Mucosa of rectum (tissue), 2 donors: ENCODE measurements around the gene EPHB1.

Source experiments
- H3K27ac ChIP-seq, 2 donors: one replicate each; pipeline ENCODE4 v1.7.0; 2013; ENCODE audit warnings: inconsistent platforms in 2 of 2, low read depth in 2 of 2, low read length in 2 of 2
- H3K27me3 ChIP-seq, 2 donors: one replicate each; pipeline ENCODE4 v1.7.0; 2013; ENCODE audit warnings: low read length in 2 of 2; ENCODE audit not compliant: control insufficient read depth in 2 of 2, insufficient read depth in 2 of 2
- H3K36me3 ChIP-seq, 2 donors: one replicate each; pipeline ENCODE4 v1.7.0; 2013; ENCODE audit warnings: low read length in 2 of 2; ENCODE audit not compliant: control insufficient read depth in 2 of 2, insufficient read depth in 2 of 2
- H3K4me1 ChIP-seq, 2 donors: one replicate each; pipeline ENCODE4 v1.7.0; 2013; ENCODE audit warnings: low read length in 2 of 2, mild to moderate bottlenecking in 1 of 2; ENCODE audit not compliant: control insufficient read depth in 2 of 2, insufficient read depth in 2 of 2
- H3K4me3 ChIP-seq, 2 donors: one replicate each; pipeline ENCODE4 v1.7.0; 2013; ENCODE audit warnings: low read length in 2 of 2
- H3K9ac ChIP-seq, 2 donors: one replicate each; pipeline ENCODE4 v1.7.0; 2013; ENCODE audit warnings: low read length in 2 of 2, low read depth in 1 of 2, mild to moderate bottlenecking in 1 of 2
- H3K9me3 ChIP-seq, 2 donors: one replicate each; pipeline ENCODE4 v1.7.0; 2013; ENCODE audit warnings: low read length in 2 of 2; ENCODE audit not compliant: control insufficient read depth in 2 of 2
- donor health status: healthy.
- donor health status: Normal muscosa, but diverticular disease.

EPHB1 gene

GRCh38 chr3:135248213-135248612, 453.2 kb downstream of the EPHB1 start:
- Histone ChIP-seq H3K27ac (no peak overlapping the region), H3K9ac (no peak overlapping the region), H3K9me3 (no peaks in the 10 kb centered on the region), H3K36me3 (no peaks in the 10 kb centered on the region), H3K4me3 (no peak overlapping the region), H3K4me1 (no peaks in the 10 kb centered on the region), H3K27me3 (no peaks in the 10 kb centered on the region)

GRCh38 chr3:135249186-135249585, 454.1 kb downstream of the EPHB1 start:
- H3K4me3 ChIP-seq, result no peak overlapping the region
- no peaks in the 10 kb centered on the region for H3K9me3 ChIP-seq
- H3K27me3 ChIP-seq, result no peaks in the 10 kb centered on the region
- no peaks in the 10 kb centered on the region for H3K4me1 ChIP-seq
- no peak overlapping the region for H3K27ac ChIP-seq
- H3K9ac ChIP-seq, result no peak overlapping the region
- no peaks in the 10 kb centered on the region for H3K36me3 ChIP-seq

GRCh38 chr3:135258916-135259315, 463.9 kb downstream of the EPHB1 start:
- Histone ChIP-seq H3K27ac (no peak overlapping the region), H3K4me1 (no peaks in the 10 kb centered on the region), H3K9me3 (no peaks in the 10 kb centered on the region), H3K9ac (no peak overlapping the region), H3K4me3 (no peak overlapping the region), H3K36me3 (no peaks in the 10 kb centered on the region), H3K27me3 (no peaks in the 10 kb centered on the region)

- Histone ChIP-seq H3K4me3 (no peak overlapping the region), H3K27me3 (no peaks in the 10 kb centered on the region), H3K27ac (no peak overlapping the region), H3K9me3 (no peaks in the 10 kb centered on the region), H3K36me3 (no peaks in the 10 kb centered on the region), H3K9ac (no peak overlapping the region), H3K4me1 (no peaks in the 10 kb centered on the region)
These were observed 465.0 kb downstream of the EPHB1 start for GRCh38 chr3:135260025-135260424.

GRCh38 chr3:135261214-135261775, 466.2 kb downstream of the EPHB1 start:
- Histone ChIP-seq H3K27ac (no peak overlapping the region), H3K9ac (no peak overlapping the region), H3K9me3 (no peaks in the 10 kb centered on the region), H3K4me1 (no peaks in the 10 kb centered on the region), H3K36me3 (no peaks in the 10 kb centered on the region), H3K4me3 (no peak overlapping the region), H3K27me3 (no peaks in the 10 kb centered on the region)

GRCh38 chr3:135261916-135262315, 466.9 kb downstream of the EPHB1 start:
- H3K27ac ChIP-seq, result no peak overlapping the region
- H3K36me3 ChIP-seq, result no peaks in the 10 kb centered on the region
- H3K4me1 ChIP-seq, result no peaks in the 10 kb centered on the region
- no peaks in the 10 kb centered on the region for H3K27me3 ChIP-seq
- H3K9ac ChIP-seq, result no peak overlapping the region
- no peak overlapping the region for H3K4me3 ChIP-seq
- H3K9me3 ChIP-seq, result no peaks in the 10 kb centered on the region

- Histone ChIP-seq H3K9ac (no peak overlapping the region), H3K4me1 (no peaks in the 10 kb centered on the region), H3K9me3 (no peaks in the 10 kb centered on the region), H3K27me3 (no peaks in the 10 kb centered on the region), H3K4me3 (no peak overlapping the region), H3K36me3 (no peaks in the 10 kb centered on the region), H3K27ac (no peak overlapping the region)
These were observed 467.4 kb downstream of the EPHB1 start for GRCh38 chr3:135262441-135262840.

- Histone ChIP-seq H3K4me3 (no peak overlapping the region), H3K9ac (no peak overlapping the region), H3K27ac (no peak overlapping the region), H3K36me3 (no peaks in the 10 kb centered on the region), H3K9me3 (no peaks in the 10 kb centered on the region), H3K4me1 (no peaks in the 10 kb centered on the region), H3K27me3 (no peaks in the 10 kb centered on the region)
These were observed 468.3 kb downstream of the EPHB1 start for GRCh38 chr3:135263331-135263730.

GRCh38 chr3:135267487-135267886, 472.4 kb downstream of the EPHB1 start:
- no peaks in the 10 kb centered on the region for H3K36me3 ChIP-seq
- H3K27me3 ChIP-seq, result no peaks in the 10 kb centered on the region
- no peak overlapping the region for H3K27ac ChIP-seq
- no peaks in the 10 kb centered on the region for H3K9me3 ChIP-seq
- no peak overlapping the region for H3K9ac ChIP-seq
- H3K4me1 ChIP-seq, result no peaks in the 10 kb centered on the region
- H3K4me3 ChIP-seq, result no peak overlapping the region

- Histone ChIP-seq H3K4me3 (no peak overlapping the region), H3K27me3 (no peaks in the 10 kb centered on the region), H3K4me1 (no peaks in the 10 kb centered on the region), H3K36me3 (no peaks in the 10 kb centered on the region), H3K9me3 (no peaks in the 10 kb centered on the region), H3K27ac (no peak overlapping the region), H3K9ac (no peak overlapping the region)
These were observed 474.0 kb downstream of the EPHB1 start for GRCh38 chr3:135268941-135269532.
